ENCODE data around the gene TRAF1. TPM values are rescaled to one million over a fixed set of nuclear protein-coding genes. Genes with fewer than 3 reads are reported as not detected.

Gene TRAF1
- total and polyA plus RNA-seq, 11 donors = 0.93 to 7.8 (median 1.8) TPM

GRCh38 chr9:120874226-120875194 lies 52.1 kb downstream of the TRAF1 start:
- Histone ChIP-seq H3K36me3 (peaks cover 0 to 28% (median 4%) of the 10 kb centered on the region in 9 donors), H3K9me3 (no peaks in the 10 kb centered on the region), H3K4me1 (peaks cover 0 to 29% (median 7%) of the 10 kb centered on the region in 12 donors), H3K4me3 (no peak overlapping the region), H3K27ac (peak overlapping the region in 1 of 12 donors; percentile 97), H3K27me3 (no peaks in the 10 kb centered on the region)
- no peak for ATAC-seq
- intact Hi-C loops (cut with DNase I) = loop anchor here in 7 of 10 donors (5.0 to 10.0 kb wide), 6 partner anchors 32 to 190 kb away; partner anchors contain the start of genes TRAF1 (in 2 of the 7), MEGF9 (in 1 of the 7) and PSMD5 (in 1 of the 7)
- DNase-seq = no peak
- TF ChIP-seq CTCF (IDR thresholded peaks at IDR 0.05) = no peak
- no peak for TF ChIP-seq POLR2A (IDR thresholded peaks at IDR 0.05)
- WGBS, 4 donors = 90 to 93% (median 91%) methylated on average over 7 to 10 of the region's 10 CpGs

GRCh38 chr9:120873512-120873911 lies 53.1 kb downstream of the TRAF1 start:
- peaks cover 0 to 34% (median 8%) of the 10 kb centered on the region in 12 donors for H3K4me1 ChIP-seq
- ATAC-seq = no peak
- no peak for DNase-seq
- no peak for TF ChIP-seq POLR2A (IDR thresholded peaks at IDR 0.05)
- H3K27me3 ChIP-seq = no peaks in the 10 kb centered on the region
- WGBS, 4 donors = 79 to 93% (median 83%) methylated on average over 4 of the region's 4 CpGs
- intact Hi-C loops (cut with DNase I) = loop anchor here in 2 of 10 donors (5.0 to 10.0 kb wide), 3 partner anchors 64 to 191 kb away; partner anchors contain the start of gene MEGF9 (in 1 of the 2)
- H3K36me3 ChIP-seq = peaks cover 0 to 28% (median 4%) of the 10 kb centered on the region in 9 donors
- no peak overlapping the region for H3K27ac ChIP-seq
- no peak overlapping the region for H3K4me3 ChIP-seq
- H3K9me3 ChIP-seq = no peaks in the 10 kb centered on the region

GRCh38 chr9:120872791-120873502 lies 53.6 kb downstream of the TRAF1 start:
- no peak for ATAC-seq
- no peak for TF ChIP-seq POLR2A (IDR thresholded peaks at IDR 0.05)
- TF ChIP-seq CTCF (IDR thresholded peaks at IDR 0.05) = no peak
- 92 to 94% (median 93%) methylated on average over 3 of the region's 3 CpGs for WGBS, 4 donors

GRCh38 chr9:120870206-120870605 lies 56.4 kb downstream of the TRAF1 start:
- no peaks in the 10 kb centered on the region for H3K27me3 ChIP-seq
- DNase-seq (no peak), ATAC-seq (no peak)
- TF ChIP-seq CTCF (IDR thresholded peaks at IDR 0.05) = no peak
- TF ChIP-seq POLR2A (IDR thresholded peaks at IDR 0.05) = no peak
- peak overlapping the region in 2 of 12 donors; percentile 92 to 93 for H3K27ac ChIP-seq
- WGBS, 4 donors = 77 to 87% (median 86%) methylated on average over 9 of the region's 9 CpGs
- peaks cover 0 to 20% (median 2%) of the 10 kb centered on the region in 12 donors for H3K4me1 ChIP-seq
- intact Hi-C loops (cut with DNase I) = loop anchor here in 2 of 10 donors (5.0 to 10.0 kb wide), 3 partner anchors 67 to 195 kb away; partner anchors contain the start of gene MEGF9 (in 1 of the 2)
- no peak overlapping the region for H3K4me3 ChIP-seq
- no peaks in the 10 kb centered on the region for H3K9me3 ChIP-seq
- peaks cover 0 to 48% (median 11%) of the 10 kb centered on the region in 9 donors for H3K36me3 ChIP-seq

More at GRCh38 chr9:120872791-120873502, 53.6 kb downstream of the TRAF1 start:
- Histone ChIP-seq H3K4me1 (peaks cover 0 to 34% (median 8%) of the 10 kb centered on the region in 12 donors), H3K27me3 (no peaks in the 10 kb centered on the region), H3K4me3 (no peak overlapping the region), H3K9me3 (no peaks in the 10 kb centered on the region), H3K36me3 (peaks cover 0 to 28% (median 4%) of the 10 kb centered on the region in 9 donors), H3K27ac (no peak overlapping the region)
- intact Hi-C loops (cut with DNase I) = loop anchor here in 2 of 10 donors (5.0 to 10.0 kb wide), 3 partner anchors 64 to 192 kb away; partner anchors contain the start of gene MEGF9 (in 1 of the 2)
- no peak for DNase-seq
